HL-60 (cell line): Measurements from ENCODE around the gene THEM5.

Experiments
- DNase-seq, 2 experiments: peaks; one replicate each; pipeline ENCODE4 v3.0.0-alpha.2; 2010 to 2020; ENCODE audit warnings: low read depth in 1 of 2, low spot score in 1 of 2
- H3K27ac ChIP-seq: fragments of 250-450 bp; sonication (Bioruptor Pico); replicated peaks from 2 replicates; pipeline ENCODE4 v1.5.1; 2020; ENCODE audit warnings: mild to moderate bottlenecking, moderate library complexity
- H3K27me3 ChIP-seq: fragments of 250-450 bp; sonication (Bioruptor Pico); 2 replicates; pipeline ENCODE4 v1.5.1; 2021; ENCODE audit warnings: mild to moderate bottlenecking, moderate library complexity; ENCODE audit not compliant: insufficient read depth, poor library complexity, severe bottlenecking
- H3K4me3 ChIP-seq: replicated peaks from 2 replicates; pipeline ENCODE4 v1.5.1; 2011; ENCODE audit warnings: mild to moderate bottlenecking, control low read depth, low read length; ENCODE audit not compliant: insufficient read depth
- GABPA ChIP-seq: IDR thresholded peaks from 2 replicates; pipeline ENCODE4 v1.6.1; 2012; ENCODE audit warnings: low read depth
- POLR2AphosphoS5 ChIP-seq: IDR thresholded peaks from 2 replicates; pipeline ENCODE4 v1.6.1; 2012; ENCODE audit warnings: low read depth
- SPI1 ChIP-seq: IDR thresholded peaks from 2 replicates; pipeline ENCODE4 v1.6.1; 2012; ENCODE audit warnings: low read depth, mild to moderate bottlenecking, borderline replicate concordance
- TF ChIP-seq, protein P1 (sequence below): IDR thresholded peaks from one replicate; pipeline ENCODE4 v1.5.1; 2011; ENCODE audit warnings: low read length, control low read depth, inconsistent platforms; ENCODE audit not compliant: insufficient read depth
- TF ChIP-seq, protein P2 (sequence below): IDR thresholded peaks from 2 replicates; pipeline ENCODE4 v1.6.1; 2012; ENCODE audit warnings: low read depth; ENCODE audit not compliant: insufficient replicate concordance

The THEM5 gene

DNA sequence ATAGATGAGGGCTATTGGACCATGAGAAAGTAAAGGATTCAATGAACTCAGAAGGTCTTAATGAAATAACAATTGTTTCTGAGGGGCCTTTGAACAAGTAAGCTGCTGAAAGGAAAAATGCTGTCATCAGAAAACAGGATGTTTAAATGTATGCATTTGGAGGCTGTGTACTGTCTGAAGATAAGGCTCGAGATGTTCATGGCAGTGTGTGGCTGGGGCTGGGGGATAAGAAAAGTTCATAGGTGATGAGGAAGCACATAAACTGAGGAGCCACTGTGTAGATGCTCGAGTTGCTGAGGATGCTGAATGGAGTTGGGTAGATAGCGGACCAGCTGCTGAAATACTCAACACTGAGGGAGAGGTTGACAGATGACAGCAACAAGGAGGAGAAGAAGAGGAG is 38.0 kb upstream of the THEM5 start:
- TF ChIP-seq, protein P1, sequence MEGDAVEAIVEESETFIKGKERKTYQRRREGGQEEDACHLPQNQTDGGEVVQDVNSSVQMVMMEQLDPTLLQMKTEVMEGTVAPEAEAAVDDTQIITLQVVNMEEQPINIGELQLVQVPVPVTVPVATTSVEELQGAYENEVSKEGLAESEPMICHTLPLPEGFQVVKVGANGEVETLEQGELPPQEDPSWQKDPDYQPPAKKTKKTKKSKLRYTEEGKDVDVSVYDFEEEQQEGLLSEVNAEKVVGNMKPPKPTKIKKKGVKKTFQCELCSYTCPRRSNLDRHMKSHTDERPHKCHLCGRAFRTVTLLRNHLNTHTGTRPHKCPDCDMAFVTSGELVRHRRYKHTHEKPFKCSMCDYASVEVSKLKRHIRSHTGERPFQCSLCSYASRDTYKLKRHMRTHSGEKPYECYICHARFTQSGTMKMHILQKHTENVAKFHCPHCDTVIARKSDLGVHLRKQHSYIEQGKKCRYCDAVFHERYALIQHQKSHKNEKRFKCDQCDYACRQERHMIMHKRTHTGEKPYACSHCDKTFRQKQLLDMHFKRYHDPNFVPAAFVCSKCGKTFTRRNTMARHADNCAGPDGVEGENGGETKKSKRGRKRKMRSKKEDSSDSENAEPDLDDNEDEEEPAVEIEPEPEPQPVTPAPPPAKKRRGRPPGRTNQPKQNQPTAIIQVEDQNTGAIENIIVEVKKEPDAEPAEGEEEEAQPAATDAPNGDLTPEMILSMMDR, result no peak
- TF ChIP-seq, protein P2, sequence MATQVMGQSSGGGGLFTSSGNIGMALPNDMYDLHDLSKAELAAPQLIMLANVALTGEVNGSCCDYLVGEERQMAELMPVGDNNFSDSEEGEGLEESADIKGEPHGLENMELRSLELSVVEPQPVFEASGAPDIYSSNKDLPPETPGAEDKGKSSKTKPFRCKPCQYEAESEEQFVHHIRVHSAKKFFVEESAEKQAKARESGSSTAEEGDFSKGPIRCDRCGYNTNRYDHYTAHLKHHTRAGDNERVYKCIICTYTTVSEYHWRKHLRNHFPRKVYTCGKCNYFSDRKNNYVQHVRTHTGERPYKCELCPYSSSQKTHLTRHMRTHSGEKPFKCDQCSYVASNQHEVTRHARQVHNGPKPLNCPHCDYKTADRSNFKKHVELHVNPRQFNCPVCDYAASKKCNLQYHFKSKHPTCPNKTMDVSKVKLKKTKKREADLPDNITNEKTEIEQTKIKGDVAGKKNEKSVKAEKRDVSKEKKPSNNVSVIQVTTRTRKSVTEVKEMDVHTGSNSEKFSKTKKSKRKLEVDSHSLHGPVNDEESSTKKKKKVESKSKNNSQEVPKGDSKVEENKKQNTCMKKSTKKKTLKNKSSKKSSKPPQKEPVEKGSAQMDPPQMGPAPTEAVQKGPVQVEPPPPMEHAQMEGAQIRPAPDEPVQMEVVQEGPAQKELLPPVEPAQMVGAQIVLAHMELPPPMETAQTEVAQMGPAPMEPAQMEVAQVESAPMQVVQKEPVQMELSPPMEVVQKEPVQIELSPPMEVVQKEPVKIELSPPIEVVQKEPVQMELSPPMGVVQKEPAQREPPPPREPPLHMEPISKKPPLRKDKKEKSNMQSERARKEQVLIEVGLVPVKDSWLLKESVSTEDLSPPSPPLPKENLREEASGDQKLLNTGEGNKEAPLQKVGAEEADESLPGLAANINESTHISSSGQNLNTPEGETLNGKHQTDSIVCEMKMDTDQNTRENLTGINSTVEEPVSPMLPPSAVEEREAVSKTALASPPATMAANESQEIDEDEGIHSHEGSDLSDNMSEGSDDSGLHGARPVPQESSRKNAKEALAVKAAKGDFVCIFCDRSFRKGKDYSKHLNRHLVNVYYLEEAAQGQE, result no peak
- TF ChIP-seq SPI1, result no peak
- TF ChIP-seq GABPA, result no peak
- no peak for TF ChIP-seq POLR2AphosphoS5
- no peak for DNase-seq
- Histone ChIP-seq H3K27me3 (no peaks in the 10 kb centered on the region), H3K4me3 (no peak overlapping the region), H3K27ac (no peak overlapping the region)

DNA sequence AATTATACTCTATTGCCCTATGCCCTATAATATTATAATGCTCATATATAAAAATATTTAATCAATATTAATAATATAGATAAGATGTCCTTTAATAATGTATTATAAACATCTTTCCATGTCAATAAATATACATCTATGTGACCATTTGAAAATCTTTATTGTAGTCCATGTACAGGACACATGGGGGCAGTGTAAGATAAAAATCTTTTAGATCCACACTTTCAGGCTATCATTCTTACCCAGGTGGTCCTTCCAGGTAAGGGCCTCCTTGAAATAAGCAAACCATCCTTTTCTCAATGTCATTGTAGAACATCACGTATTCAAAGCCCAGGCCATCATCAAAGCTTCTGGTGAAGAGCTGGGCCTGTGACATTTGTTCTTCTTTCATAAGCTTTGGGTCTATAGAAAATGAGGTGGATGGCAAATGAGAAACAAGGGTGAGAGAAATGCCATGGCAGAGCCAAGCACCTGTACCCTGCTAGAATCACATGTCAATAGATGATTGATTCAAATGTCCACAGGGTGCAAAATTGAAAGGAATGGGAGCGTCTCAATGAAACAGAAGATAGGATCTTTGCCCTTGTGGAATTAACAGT is 35.6 kb upstream of the THEM5 start:
- H3K4me3 ChIP-seq, result no peak overlapping the region
- no peak for DNase-seq
- no peak for TF ChIP-seq SPI1
- TF ChIP-seq POLR2AphosphoS5, result no peak
- TF ChIP-seq, protein P2, result no peak
- no peak for TF ChIP-seq GABPA
- TF ChIP-seq, protein P1, result peak; percentile 6
- no peak overlapping the region for H3K27ac ChIP-seq
- no peaks in the 10 kb centered on the region for H3K27me3 ChIP-seq

DNA sequence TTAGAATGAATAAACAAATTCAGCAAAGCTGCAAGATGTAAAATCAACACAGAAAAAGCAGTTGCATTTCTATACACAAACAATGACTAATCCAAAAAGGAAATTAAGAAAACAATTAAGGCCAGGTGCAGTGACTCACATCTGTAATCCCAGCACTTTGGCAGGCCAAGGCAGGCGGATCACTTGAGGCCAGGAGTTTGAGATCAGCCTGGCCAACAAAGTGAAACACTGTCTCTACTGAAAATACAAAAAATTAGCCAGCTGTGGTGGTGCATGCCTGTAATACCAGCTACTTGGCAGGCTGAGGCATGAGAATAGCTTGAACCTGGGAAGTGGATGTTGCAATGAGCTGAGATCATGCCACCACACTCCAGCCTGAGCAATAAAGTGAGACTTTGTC is 33.5 kb upstream of the THEM5 start:
- TF ChIP-seq SPI1 (no peak), POLR2AphosphoS5 (no peak), GABPA (no peak)
- TF ChIP-seq, protein P2, result no peak
- TF ChIP-seq, protein P1, result no peak
- no peak for DNase-seq
- Histone ChIP-seq H3K4me3 (no peak overlapping the region), H3K27ac (no peak overlapping the region), H3K27me3 (no peaks in the 10 kb centered on the region)
